H1 (cell line): Measurements from ENCODE around the gene GATB.

Source experiments
- ATF2 ChIP-seq: IDR thresholded peaks from 2 replicates; pipeline ENCODE4 v1.6.1; 2012; ENCODE audit warnings: low read length, inconsistent platforms
- CHD2 ChIP-seq: IDR thresholded peaks from 2 replicates; pipeline ENCODE4 v1.6.1; 2012; ENCODE audit warnings: low read length, improper control_type of control experiment
- CTBP2 ChIP-seq: IDR thresholded peaks from 2 replicates; pipeline ENCODE4 v1.7.0; 2011; ENCODE audit warnings: borderline replicate concordance, mild to moderate bottlenecking, moderate library complexity, mixed read lengths, low read length; ENCODE audit not compliant: insufficient read depth, insufficient read length
- CTCF ChIP-seq, 3 experiments: IDR thresholded peaks; 1 replicate in 2 of 3; 2 replicates in 1 of 3; pipeline versions ENCODE4 v1.5.1 to v1.6.1; 2011; ENCODE audit warnings: low read length in 3 of 3, mild to moderate bottlenecking in 3 of 3, inconsistent platforms in 2 of 3, low read depth in 1 of 3, moderate library complexity in 1 of 3; ENCODE audit not compliant: insufficient read depth in 1 of 3; ENCODE audit errors: control extremely low read depth in 1 of 3
- EP300 ChIP-seq, 2 experiments: IDR thresholded peaks; 1 replicate in 1 of 2; 2 replicates in 1 of 2; pipeline ENCODE4 v1.6.1; 2011 to 2012; ENCODE audit warnings: low read depth in 2 of 2, low read length in 2 of 2, mild to moderate bottlenecking in 2 of 2, borderline replicate concordance in 1 of 2, inconsistent platforms in 1 of 2, moderate library complexity in 1 of 2
- JUN ChIP-seq: IDR thresholded peaks from 2 replicates; pipeline ENCODE4 v1.6.1; 2011; ENCODE audit warnings: low read depth, mild to moderate bottlenecking, improper control_type of control experiment, low read length
- KDM1A ChIP-seq: fragments of 200-600, 300-600 bp; sonication (generic); IDR thresholded peaks from 2 replicates; pipeline ENCODE4 v1.7.1; 2016; ENCODE audit warnings: mild to moderate bottlenecking, low read length, borderline replicate concordance
- POLR2A ChIP-seq, 2 experiments: IDR thresholded peaks; 1 replicate in 1 of 2; 2 replicates in 1 of 2; pipeline ENCODE4 v1.6.1; 2011; ENCODE audit warnings: low read depth in 2 of 2, low read length in 2 of 2, mild to moderate bottlenecking in 2 of 2; ENCODE audit errors: control extremely low read depth in 1 of 2
- POLR2AphosphoS5 ChIP-seq: IDR thresholded peaks from 2 replicates; pipeline ENCODE4 v1.6.1; 2011; ENCODE audit warnings: low read depth, low read length
- SP1 ChIP-seq: IDR thresholded peaks from 2 replicates; pipeline ENCODE4 v1.6.1; 2011; ENCODE audit warnings: low read depth, low read length
- TEAD4 ChIP-seq: IDR thresholded peaks from 2 replicates; pipeline ENCODE4 v1.6.1; 2012; ENCODE audit warnings: low read depth, low read length, inconsistent platforms, mixed read lengths
- YY1 ChIP-seq: IDR thresholded peaks from 2 replicates; pipeline ENCODE4 v1.6.1; 2011; ENCODE audit warnings: low read depth, mild to moderate bottlenecking, low read length

- TF ChIP-seq POLR2AphosphoS5: no peak
- TF ChIP-seq POLR2A (IDR thresholded peaks at IDR 0.05; ENCODE audit: control extremely low read depth in 1 of 2, low read depth in 2 of 2, low read length in 2 of 2): no peak
- no peak for TF ChIP-seq CTCF (IDR thresholded peaks at IDR 0.05; ENCODE audit: control extremely low read depth in 1 of 3, insufficient read depth in 1 of 3, low read depth in 1 of 3, low read length in 3 of 3)
- no peak for TF ChIP-seq ATF2
- no peak for TF ChIP-seq KDM1A
- no peak for TF ChIP-seq JUN
- TF ChIP-seq CHD2: no peak
- no peak for TF ChIP-seq SP1
- no peak for TF ChIP-seq EP300 (IDR thresholded peaks at IDR 0.05; ENCODE audit: borderline replicate concordance in 1 of 2, low read depth in 2 of 2, low read length in 2 of 2)
- TF ChIP-seq YY1: no peak
- no peak for TF ChIP-seq CTBP2
- TF ChIP-seq TEAD4: no peak
Measured at GRCh38 chr4:151667666-151668065, 93.1 kb downstream of the GATB start.
